HCT116 (cell line): ENCODE results near the gene NCBP2. TPM values are rescaled to one million over a fixed set of nuclear protein-coding genes. Genes with fewer than 3 reads are reported as not detected.

ENCODE experiments used
- ATAC-seq: fragments of 200-7000 bp; cut with Tn5 transposase; 2 replicates; pipeline ENCODE4 v1.9.1; 2020; ENCODE audit warnings: mild to moderate bottlenecking, moderate library complexity
- BruUV-seq: library from RNA; stranded (reverse); fragments of 400-500 nt; replicated peaks from 2 replicates; lab custom pipeline; 2021; lab: Mats Ljungman, UMichigan
- CTCF ChIA-PET: fragments of 300-600 bp; sonication (Branson Sonifier 250); formaldehyde crosslinking; loops from one replicate; lab custom pipeline; 2021; ENCODE audit warnings: antibody characterized with exemption; lab: Charles Lee
- POLR2A ChIA-PET: fragments of 300-600, 350-600 bp; sonication (Branson Sonifier 250); formaldehyde crosslinking; loops from one replicate; lab custom pipeline; 2021; ENCODE audit warnings: antibody characterized with exemption; lab: Charles Lee
- RAD21 ChIA-PET, 2 experiments: fragments of 300-600 bp; sonication (Branson Sonifier 250); formaldehyde crosslinking; loops; one replicate each; lab custom pipeline; 2023; ENCODE audit warnings: low total read pairs in 2 of 2; ENCODE audit not compliant: uncharacterized antibody in 2 of 2, unreplicated experiment in 2 of 2, low non-redundant PET in 1 of 2; lab: Charles Lee
- DNase-seq: peaks from one replicate; pipeline ENCODE4 v3.0.0-alpha.2; 2010; ENCODE audit warnings: low read depth, low spot score
- H2AFZ ChIP-seq: fragments of 200-600 bp; shearing (Covaris generic), sonication (generic); 2 replicates; pipeline ENCODE4 v1.6.1; 2017; ENCODE audit warnings: low read depth, mixed run types, mixed read lengths, antibody characterized with exemption, low read length; ENCODE audit not compliant: poor library complexity, severe bottlenecking
- H3K27ac ChIP-seq: 2 replicates; pipeline ENCODE4 v1.5.1; 2012; ENCODE audit warnings: low read depth, low read length
- H3K27me3 ChIP-seq: fragments of 200-600 bp; sonication (generic); 2 replicates; pipeline ENCODE4 v1.6.1; 2016; ENCODE audit warnings: mixed run types, low read length, mixed read lengths; ENCODE audit not compliant: insufficient read depth
- H3K36me3 ChIP-seq, 2 experiments: fragments of 200-500 bp in 1 of 2; fragments of 200-600 bp in 1 of 2; sonication (Bioruptor generic) in 1 of 2; sonication (generic) in 1 of 2; 2 replicates each; pipeline versions ENCODE4 v1.5.1 to v1.6.1; 2014 to 2016; ENCODE audit warnings: low read length in 2 of 2, inconsistent platforms in 1 of 2, mixed read lengths in 1 of 2, mixed run types in 1 of 2; ENCODE audit not compliant: insufficient read depth in 2 of 2, control insufficient read depth in 1 of 2
- H3K4me1 ChIP-seq, 2 experiments: fragments of 200-600 bp in 1 of 2; sonication (generic) in 1 of 2; 2 replicates each; pipeline versions ENCODE4 v1.5.1 to v1.6.1; 2012 to 2017; ENCODE audit warnings: low read length in 2 of 2, inconsistent platforms in 1 of 2, mild to moderate bottlenecking in 1 of 2, mixed read lengths in 1 of 2, mixed run types in 1 of 2, moderate library complexity in 1 of 2; ENCODE audit not compliant: insufficient read depth in 2 of 2, control insufficient read depth in 1 of 2
- H3K4me2 ChIP-seq: fragments of 200-600 bp; sonication (generic); 2 replicates; pipeline ENCODE4 v1.6.1; 2017; ENCODE audit warnings: mixed run types, low read length, mixed read lengths
- H3K4me3 ChIP-seq, 2 experiments: fragments of 200-600 bp in 1 of 2; sonication (generic) in 1 of 2; replicated peaks in 1 of 2; 2 replicates each; pipeline ENCODE4 v1.5.1; 2011 to 2016; ENCODE audit warnings: low read length in 2 of 2, control low read depth in 1 of 2, low read depth in 1 of 2, mild to moderate bottlenecking in 1 of 2, mixed read lengths in 1 of 2, mixed run types in 1 of 2
- H3K79me2 ChIP-seq: fragments of 200-600 bp; sonication (generic); 2 replicates; pipeline ENCODE4 v1.6.1; 2017; ENCODE audit warnings: mild to moderate bottlenecking, mixed run types, low read length, moderate library complexity, mixed read lengths; ENCODE audit not compliant: insufficient read depth
- H3K9ac ChIP-seq: fragments of 200-600 bp; sonication (generic); 2 replicates; pipeline ENCODE4 v1.6.1; 2016; ENCODE audit warnings: low read length, mixed read lengths
- H3K9me2 ChIP-seq: fragments of 200-600 bp; sonication (generic), shearing (Covaris generic); 2 replicates; pipeline ENCODE4 v1.6.1; 2017; ENCODE audit warnings: mixed run types, mild to moderate bottlenecking, moderate library complexity; ENCODE audit not compliant: insufficient read depth
- H3K9me3 ChIP-seq, 2 experiments: fragments of 200-500 bp in 1 of 2; fragments of 200-600 bp in 1 of 2; sonication (Bioruptor generic) in 1 of 2; sonication (generic) in 1 of 2; 2 replicates each; pipeline ENCODE4 v1.6.1; 2014 to 2017; ENCODE audit warnings: low read length in 2 of 2, mixed read lengths in 2 of 2, inconsistent platforms in 1 of 2, low read depth in 1 of 2, mild to moderate bottlenecking in 1 of 2, mixed run types in 1 of 2, moderate library complexity in 1 of 2; ENCODE audit not compliant: control insufficient read depth in 1 of 2, insufficient read depth in 1 of 2
- H4K20me1 ChIP-seq: fragments of 200-600 bp; sonication (generic), shearing (Covaris generic); 2 replicates; pipeline ENCODE4 v1.6.1; 2017; ENCODE audit warnings: mixed run types, mild to moderate bottlenecking, moderate library complexity; ENCODE audit not compliant: insufficient read depth
- CBX3 ChIP-seq: IDR thresholded peaks from 2 replicates; pipeline ENCODE4 v1.6.1; 2012; ENCODE audit warnings: low read depth
- EZH2 ChIP-seq: fragments of 200-600 bp; sonication (generic); IDR thresholded peaks from 2 replicates; pipeline ENCODE4 v1.6.1; 2017; ENCODE audit warnings: antibody characterized with exemption, mixed run types
- EZH2phosphoT487 ChIP-seq: fragments of 200-600 bp; IDR thresholded peaks from 2 replicates; pipeline ENCODE4 v1.6.1; 2018; ENCODE audit warnings: antibody characterized with exemption, borderline replicate concordance
- FOSL1 ChIP-seq: IDR thresholded peaks from 2 replicates; pipeline ENCODE4 v1.6.1; 2012; ENCODE audit warnings: low read depth
- POLR2A ChIP-seq: IDR thresholded peaks from 2 replicates; pipeline ENCODE4 v1.7.0; 2011; ENCODE audit warnings: borderline replicate concordance; ENCODE audit not compliant: insufficient read depth, insufficient read length; ENCODE audit errors: extremely low read depth
- POLR2AphosphoS5 ChIP-seq: IDR thresholded peaks from 2 replicates; pipeline ENCODE4 v1.6.1; 2011; ENCODE audit warnings: mild to moderate bottlenecking, low read depth, low read length, moderate library complexity
- REST ChIP-seq: IDR thresholded peaks from 2 replicates; pipeline ENCODE4 v1.6.1; 2012; ENCODE audit warnings: low read depth
- SRF ChIP-seq: IDR thresholded peaks from 2 replicates; pipeline ENCODE4 v1.6.1; 2012; ENCODE audit warnings: low read depth
- TCF7L2 ChIP-seq: IDR thresholded peaks from 2 replicates; pipeline ENCODE4 v1.7.0; 2011; ENCODE audit warnings: borderline replicate concordance, inconsistent platforms; ENCODE audit not compliant: insufficient read depth, insufficient read length; ENCODE audit errors: extremely low read depth
- YY1 ChIP-seq: IDR thresholded peaks from 2 replicates; pipeline ENCODE4 v1.6.1; 2011; ENCODE audit warnings: low read length, low read depth, moderate library complexity, mild to moderate bottlenecking; ENCODE audit not compliant: insufficient replicate concordance; ENCODE audit errors: extremely low read depth
- intact Hi-C: fragments of 100-400 bp; cut with micrococcal nuclease; formaldehyde crosslinking; loops from 2 replicates; pipeline ENCODE4 v1.10.0; 2022
- total RNA-seq: library from RNA; stranded (reverse); gene quantifications from one replicate; pipeline ENCODE4 v1.2.1, GENCODE V29; 2021; ENCODE audit not compliant: unreplicated experiment

NCBP2 gene
- total RNA-seq, 1 experiment from 2014 or later: 82.4 TPM

- no peaks in the 10 kb centered on the region for H3K79me2 ChIP-seq
- no peaks in the 10 kb centered on the region for H3K36me3 ChIP-seq
- no peak overlapping the region for H3K4me3 ChIP-seq
- H3K9ac ChIP-seq: no peak overlapping the region
- no peaks in the 10 kb centered on the region for H3K27me3 ChIP-seq
- H2AFZ ChIP-seq: no peak overlapping the region
- no peaks in the 10 kb centered on the region for H3K4me1 ChIP-seq
- ATAC-seq (no peak), DNase-seq (no peak)
- H3K27ac ChIP-seq: no peak overlapping the region
- RAD21 ChIA-PET: no interaction called here
- H3K9me3 ChIP-seq: no peaks in the 10 kb centered on the region
- H3K9me2 ChIP-seq: no peaks in the 10 kb centered on the region
- BruUV-seq: no TSS peak
- POLR2A ChIA-PET: no interaction called here
- intact Hi-C loops: no loop called here
- no peaks in the 10 kb centered on the region for H4K20me1 ChIP-seq
- no peak overlapping the region for H3K4me2 ChIP-seq
- TF ChIP-seq FOSL1 (no peak), SRF (no peak), POLR2AphosphoS5 (no peak), CBX3 (no peak), YY1 (no peak), REST (no peak), EZH2 (no peak), POLR2A (no peak), EZH2phosphoT487 (no peak), TCF7L2 (no peak)
- TF ChIP-seq, all 23 proteins: peak for 0
- CTCF ChIA-PET: no interaction called here
Observed at GRCh38 chr3:196962108-196962929, 20.0 kb upstream of the NCBP2 start.
